ENCODE measurements around the gene PITPNM3.

DNA sequence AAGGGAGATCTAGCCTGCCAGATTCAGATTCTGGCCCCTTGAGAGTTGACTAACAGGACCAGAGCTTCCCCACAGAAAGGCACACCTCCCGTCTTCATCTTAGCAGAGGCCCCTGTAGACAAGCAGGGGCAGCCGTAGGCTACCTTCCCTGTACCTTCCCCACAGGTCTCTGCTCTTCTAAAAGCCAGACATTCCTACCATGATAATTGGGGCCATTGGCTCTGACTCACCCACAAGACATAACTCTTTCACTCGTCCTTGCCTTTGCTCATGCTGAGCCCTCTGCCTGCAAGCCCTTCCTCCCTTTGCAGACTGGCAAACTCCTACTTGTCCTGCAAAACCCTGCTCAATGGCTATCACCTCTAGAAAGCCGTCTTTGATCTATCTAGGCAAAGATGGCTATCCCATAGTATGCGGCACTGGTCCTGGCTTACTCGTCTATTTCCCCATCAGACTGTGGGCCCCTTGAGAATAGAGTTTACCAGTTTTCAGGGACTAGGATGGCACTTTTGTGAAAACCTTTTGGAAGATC is 68.3 kb downstream of the PITPNM3 start:
- TF ChIP-seq POLR2A (IDR thresholded peaks at IDR 0.05) (no peak), CTCF (IDR thresholded peaks at IDR 0.05) (no peak)
